HG03460 (cell line): ENCODE results near the gene SAP130.

Experiments
- ATAC-seq: cut with Tn5 transposase; IDR thresholded peaks from one replicate; pipeline ENCODE4 v1.9.1; 2021; ENCODE audit not compliant: unreplicated experiment

The SAP130 gene

DNA sequence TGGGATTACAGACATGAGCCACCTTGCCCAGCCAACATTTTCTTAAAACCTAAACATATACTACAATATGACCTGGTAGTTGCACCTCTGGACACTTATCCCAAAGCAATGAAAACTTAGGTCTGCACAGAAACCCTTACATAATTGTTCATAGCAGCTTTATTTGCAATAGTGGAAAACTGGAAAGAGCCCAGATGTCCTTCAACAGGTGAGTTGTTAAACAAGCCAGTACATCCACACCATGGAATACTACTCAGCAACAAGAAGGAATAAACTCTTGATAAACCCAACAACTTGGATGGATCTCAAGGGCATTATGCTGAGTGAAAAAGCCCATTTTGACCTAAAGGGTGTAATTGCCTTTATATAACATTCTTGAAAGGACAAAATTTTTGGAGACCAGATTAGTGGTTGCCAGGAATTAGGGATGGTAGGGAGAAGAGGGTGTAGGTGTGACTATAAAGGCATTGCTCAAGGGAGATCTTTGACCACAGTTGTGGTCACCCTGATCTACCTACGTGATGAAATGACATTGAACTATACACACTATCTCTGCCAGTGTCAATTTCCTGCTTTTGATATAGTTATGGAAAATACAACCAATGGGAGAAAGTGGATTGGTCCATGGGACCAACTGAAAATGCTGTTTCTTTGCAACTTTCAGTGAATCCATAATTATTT is 130.2 kb downstream of the SAP130 start:
- ATAC-seq: no peak

DNA sequence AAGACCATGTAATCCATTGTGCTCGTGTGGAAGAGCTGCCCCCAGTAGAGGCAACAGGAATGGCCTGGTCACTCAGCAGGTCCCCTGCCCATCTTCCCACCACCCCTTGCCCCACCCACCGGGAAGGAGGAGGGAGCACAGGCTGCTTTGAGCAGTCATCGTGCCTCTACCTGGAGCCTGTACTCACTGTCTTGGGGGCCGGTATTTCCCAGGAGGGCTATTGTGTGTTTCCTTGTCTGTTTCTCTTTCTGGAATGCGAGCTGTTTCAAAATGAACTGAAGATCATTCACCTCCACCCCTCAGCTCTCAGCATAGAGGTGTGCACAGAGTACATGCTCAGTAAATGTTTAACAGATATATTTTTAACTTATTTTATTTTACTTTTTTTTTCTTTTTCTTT is 134.4 kb downstream of the SAP130 start:
- no peak for ATAC-seq

DNA sequence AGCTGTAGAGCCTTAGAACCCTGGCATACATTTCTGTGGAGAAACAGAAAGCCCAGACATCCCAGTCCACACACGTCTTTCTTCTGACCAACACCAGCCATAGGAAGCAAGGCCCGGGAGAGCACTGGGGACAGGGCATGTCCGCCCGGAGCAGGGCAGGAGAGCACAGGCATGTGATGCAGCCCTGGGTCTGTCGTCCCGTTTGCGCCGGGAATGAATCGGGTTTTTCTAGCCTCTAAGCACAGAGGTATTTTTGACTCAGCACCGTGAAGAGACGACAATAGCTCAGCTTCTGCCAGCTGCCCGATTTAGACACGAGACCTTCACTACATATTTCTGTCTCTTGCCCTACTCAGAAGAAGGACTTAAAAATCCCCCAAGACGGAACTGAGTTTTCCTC is 134.8 kb downstream of the SAP130 start:
- no peak for ATAC-seq

DNA sequence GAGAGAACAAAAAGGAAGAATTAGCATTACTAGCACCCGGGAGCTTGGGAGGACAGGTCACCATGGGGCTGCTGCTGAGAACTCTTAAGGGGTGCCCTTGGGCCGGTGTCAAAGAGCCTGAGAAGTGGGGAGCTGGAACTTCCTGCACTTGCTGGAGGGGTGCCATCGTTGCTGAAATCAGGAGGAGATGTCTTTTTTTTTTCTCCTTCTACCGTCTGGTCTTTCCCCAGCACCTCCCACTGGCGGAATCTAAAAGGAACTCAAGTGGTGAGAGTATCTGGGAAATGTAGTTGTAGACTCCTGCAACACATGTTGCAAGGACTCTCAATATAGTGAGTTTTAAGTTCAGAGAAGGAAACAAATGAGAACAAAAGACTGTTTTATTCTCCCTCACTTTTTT is 136.0 kb downstream of the SAP130 start:
- ATAC-seq: no peak
